ENCODE measurements around the gene EED.
"Not testable (repeated sequence)": the region's sequence is repeated elsewhere in the genome, so short reads cannot be mapped to it uniquely, and the experiment has no call there.

EED gene

DNA sequence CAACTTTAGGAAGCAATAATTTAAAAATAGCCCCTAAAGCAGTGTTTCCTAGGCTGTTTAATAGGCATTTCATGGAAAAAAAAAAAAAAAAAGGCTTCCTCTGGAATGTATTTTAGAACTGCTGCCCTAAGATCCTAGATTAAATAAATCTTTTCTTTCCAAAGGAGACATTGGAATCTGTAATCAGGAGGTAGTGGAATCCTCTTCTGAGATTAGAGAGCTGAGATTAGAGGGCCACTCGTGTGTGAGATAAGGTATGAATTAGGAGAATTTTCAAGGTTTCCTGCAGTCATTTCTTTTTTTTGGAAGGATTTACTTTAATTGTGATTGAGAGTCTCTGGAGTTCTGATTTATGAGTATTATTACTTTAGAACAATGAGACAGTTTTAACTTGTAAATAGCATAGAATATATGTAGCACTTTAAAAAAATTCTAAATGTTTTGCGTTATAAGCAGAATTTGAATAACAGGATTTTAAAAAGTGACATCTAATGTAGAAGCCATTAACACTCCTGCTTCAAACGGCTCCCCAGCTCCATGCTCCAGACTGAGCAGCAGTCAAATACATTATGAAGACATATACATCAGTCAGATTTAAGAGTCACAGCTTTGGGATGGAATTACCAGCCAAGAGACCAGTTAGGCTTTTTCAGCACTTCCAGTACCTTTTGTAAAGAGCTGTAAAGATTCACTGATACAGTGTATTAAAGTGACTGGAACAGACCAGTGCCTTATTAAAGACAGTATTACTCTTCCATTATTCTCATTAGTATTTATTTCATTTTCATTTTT lies 5.0 kb downstream of the EED start:
- no peak for DNase-seq

DNA sequence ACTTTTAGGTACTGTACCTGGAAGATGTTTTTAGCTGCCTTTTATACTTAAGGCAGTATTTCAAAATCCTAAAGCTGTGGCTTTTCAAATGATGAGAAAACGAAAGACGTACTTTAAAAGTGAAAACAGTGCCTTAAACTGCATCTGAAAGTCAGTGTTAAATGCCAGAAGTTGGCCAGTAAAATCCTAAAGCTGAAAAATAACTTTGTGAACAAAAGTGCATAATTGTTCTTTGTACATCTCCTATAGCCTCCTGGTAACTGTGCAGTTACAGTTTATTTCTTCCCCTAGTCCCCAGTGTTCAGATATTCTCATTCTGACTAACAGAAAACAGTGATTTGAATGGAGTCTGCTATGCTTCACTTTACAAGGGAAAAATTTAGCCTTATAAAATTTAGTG lies 6.8 kb downstream of the EED start:
- no peak for DNase-seq

DNA sequence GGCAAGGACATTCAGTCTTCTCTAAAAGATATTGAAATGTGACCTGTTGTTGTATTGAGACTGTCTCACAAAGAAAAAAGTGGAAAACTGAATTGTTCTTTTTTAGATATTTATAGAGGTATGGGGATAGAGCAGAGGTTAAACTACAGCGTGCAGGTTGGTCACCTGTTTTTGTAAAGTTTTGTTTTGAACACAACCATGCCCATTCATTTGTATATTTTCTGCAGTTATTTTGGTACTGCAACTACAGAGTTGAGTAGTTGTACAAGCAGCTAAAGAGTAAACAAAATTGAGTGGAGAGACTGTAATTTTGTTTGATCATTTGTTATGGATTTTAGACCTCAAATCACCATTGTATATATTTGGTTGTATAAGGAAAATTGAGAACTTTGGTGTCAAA lies 11.3 kb downstream of the EED start:
- DNase-seq, result no peak

DNA sequence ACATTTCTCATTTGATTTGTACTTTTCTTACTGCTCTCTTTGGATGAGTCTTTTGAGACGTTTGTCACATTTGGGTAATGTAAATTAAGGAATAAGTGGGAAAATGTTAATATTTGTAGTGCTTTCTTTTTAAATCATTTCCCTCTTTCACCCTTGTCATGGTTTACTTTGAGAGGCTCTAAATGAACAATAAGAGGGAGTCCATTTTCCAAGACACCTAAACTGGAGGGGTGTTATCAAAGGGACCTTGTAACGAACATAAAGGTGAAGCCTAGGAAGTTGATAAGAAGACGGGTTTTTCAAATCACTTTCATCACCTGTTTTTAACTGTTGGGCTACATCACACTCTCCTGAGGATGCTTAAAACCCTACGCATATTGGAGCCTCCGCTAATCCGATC lies 12.1 kb downstream of the EED start:
- DNase-seq, result no peak

DNA sequence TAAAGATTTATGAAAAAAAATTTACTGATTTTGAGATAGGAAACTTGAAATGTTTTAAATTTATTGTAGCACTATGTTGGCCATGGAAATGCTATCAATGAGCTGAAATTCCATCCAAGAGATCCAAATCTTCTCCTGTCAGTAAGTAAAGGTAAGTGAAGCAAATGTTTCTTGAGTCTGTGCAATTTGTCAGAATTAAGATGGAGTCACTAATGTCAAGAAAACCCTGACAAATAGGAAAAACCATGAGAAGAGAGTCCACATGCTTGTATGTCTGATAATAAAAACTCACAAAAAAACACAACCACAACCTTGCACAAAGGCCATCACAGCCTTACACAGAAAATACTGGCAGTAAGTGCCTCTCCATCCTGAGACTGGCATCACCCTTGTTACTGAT lies 12.9 kb downstream of the EED start:
- no peak for DNase-seq

DNA sequence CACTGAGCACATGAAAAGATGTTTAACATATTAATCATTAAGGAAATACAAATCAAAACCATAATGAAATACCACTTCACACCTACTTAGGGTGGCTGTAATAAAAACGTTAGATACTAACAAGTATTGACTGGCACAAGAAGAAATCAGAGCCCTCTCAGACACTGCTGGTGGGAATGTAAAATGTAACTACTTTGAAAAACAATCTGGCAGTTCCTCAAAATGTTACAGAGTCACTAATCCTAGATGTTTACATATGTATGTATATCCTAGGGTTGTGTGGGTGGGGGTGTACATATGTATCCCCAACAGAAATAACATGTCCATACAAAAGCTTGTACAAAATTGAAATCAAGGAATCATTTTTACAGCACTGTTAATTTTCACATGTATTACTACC lies 15.2 kb downstream of the EED start:
- DNase-seq, result no peak

DNA sequence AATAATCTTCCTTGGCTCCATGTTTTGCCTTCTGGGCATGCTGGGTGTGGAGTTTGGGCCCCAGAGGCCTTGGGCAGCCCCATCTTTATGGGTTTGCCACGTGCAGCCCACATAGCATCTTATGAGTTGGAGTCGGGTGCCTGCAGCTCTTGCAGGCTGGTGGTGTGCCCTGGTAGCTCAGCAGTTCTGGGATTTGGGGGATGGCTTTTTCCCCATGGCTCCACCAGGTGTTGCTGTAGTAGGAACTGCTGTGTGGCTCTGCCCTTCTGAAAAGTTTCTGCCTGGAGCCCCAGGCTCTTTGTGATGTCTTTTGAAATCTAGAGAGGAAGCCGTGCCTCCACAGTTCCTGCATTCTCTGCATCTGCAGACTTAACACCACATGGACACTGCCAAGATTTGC lies 16.8 kb downstream of the EED start:
- DNase-seq, result no peak

DNA sequence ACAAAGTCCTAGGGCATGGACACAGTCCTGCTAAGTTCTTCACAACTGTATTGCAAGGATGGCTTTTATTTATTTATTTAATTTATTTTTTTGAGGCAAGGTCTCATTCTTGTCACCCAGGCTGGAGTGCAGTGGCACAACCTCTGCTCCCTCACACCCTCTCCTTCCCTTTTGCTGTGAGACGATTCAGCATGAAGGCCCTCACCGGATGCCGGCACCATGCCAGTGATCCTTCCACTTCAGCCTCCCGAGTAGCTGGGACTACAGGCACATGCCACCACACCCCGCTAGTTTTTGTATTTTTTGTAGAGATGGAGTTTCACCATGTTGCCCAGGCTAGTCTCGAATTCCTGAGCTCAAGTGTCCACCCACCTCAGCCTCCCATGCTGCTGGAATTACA lies 17.8 kb downstream of the EED start:
- no peak for DNase-seq

DNA sequence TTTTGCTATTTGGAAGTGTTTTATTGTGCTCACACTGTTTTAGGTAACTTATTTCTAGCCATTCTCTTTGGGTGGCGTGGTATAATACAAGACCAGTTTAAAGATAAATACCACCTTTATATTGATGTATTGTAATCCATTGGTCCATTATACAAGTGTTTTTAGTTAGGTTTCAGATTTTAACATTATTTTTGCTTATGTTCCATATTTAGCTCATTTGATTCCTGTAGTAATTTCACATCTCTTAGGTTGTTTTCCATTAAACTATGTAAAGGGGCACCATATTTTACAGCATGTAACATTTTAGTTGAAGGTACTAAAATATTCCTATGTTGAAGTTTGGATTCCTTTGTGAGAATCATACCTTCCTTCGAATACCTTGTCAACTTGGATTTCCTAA lies 20.1 kb downstream of the EED start:
- no peak for DNase-seq

DNA sequence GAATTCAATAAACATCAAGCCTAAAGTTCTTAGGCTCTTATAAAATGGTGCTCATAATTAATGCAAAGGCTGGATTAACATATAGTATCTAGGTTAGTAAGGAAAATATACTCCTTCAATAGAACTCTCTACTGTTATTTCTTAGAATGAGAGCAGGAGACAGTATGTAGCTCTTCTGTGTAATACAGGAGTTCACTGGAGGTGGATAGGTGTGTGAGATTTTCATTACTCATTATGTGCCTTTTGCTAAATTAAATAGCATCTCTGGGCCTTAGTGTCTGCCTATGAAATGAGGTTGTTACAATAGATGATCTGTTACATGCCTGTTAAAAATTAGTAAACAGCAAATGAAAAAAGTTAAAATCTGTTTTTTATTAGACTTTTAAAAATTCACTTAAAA lies 20.6 kb downstream of the EED start:
- no peak for DNase-seq

DNA sequence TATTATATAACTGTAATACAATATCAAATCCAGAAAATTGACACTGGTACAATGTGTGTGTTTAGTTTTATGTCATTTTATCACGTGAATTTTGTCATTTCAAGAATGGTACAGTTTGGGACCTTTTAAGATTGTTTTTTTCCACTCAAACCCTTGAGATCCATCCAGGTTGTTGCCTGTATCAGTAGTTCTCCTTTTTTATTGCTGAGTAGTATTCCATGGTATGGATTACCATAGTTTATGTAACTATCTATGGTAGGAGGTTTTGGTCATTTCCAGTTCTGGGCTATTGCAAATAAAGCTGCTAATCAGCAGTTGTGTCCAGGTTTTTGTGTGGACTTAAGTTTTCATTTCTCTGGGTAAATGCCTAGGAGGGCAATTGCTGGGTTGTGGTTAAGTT lies 25.1 kb downstream of the EED start:
- DNase-seq, result no peak

DNA sequence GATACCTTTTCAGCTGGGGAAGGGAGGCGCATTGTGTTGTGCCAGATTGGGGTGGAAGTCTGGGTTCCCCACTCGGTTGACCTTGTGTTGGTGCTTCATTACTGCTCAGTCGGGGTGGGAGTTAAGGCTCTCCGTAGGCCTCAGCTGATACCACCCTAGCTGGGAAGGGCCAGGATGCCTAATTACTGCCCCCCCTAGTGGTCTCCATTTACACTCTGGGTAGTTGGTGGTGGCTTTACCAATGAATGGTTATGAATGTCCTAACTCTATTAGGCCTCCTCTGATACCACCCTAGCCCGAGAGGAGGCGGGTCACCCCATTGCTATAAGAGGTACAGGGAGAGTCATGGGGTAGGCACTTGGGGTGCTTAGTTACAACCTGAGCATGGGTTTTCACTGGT lies 29.9 kb downstream of the EED start:
- no peak for DNase-seq

DNA sequence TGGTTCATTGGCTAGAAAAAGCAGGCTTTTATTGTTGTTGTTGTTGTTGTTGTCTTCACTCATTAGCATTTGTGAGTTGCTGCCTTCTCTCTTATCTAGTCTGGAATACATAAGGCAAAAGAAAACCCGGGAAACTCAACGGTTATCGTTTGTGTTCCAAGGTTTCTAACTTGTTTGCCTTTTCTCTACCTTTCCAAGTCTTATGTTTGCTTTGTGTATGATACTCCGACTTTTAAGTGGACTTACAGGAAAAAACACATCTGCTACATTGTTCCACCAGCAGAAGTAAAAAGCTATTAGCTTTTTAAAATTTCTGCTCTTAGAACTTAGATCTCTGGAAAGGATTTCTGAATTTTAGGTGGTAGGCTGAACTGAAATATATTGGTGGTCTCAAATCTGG lies 30.4 kb downstream of the EED start:
- DNase-seq, result no peak

DNA sequence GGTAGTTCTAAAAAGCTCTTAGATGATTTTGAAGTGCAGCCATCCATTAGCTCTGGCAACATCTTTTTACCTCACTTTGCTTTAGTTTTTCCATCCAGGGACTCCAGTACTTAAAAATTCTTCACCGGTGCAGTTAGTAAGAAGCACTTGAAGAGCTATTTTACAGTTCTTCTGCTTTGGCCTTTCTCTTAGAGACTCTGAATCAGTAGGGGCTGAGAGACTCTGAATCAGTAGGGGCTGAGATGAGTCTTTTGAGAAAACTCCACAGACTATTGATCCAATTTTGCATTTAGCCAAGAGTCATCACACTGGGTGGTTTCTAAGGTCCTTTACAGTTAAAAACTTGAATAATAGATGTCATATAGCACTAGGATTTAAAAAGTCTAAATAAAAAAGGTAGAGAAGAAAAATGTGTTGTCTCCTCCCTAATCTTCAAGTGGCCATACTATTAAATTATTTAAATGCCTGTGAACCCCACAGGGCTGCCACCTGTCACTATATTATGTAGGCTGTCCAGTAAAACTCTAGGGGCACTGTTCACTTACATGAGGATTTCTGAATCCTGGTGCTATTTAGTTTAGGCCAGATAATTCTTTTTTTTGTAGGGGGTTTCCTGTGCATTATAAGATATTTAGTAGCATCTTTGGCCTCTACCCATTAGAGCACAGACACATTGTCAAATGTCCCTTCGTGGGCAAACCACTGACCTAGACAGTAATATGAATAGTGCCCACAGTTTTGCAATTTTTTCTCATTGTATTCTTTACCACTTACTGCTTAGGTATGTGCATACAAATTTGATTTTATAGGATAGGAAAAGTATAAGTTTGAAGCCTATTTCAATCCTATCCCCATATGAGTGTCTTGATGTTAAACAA lies 31.2 kb downstream of the EED start:
- DNase-seq, result no peak

DNA sequence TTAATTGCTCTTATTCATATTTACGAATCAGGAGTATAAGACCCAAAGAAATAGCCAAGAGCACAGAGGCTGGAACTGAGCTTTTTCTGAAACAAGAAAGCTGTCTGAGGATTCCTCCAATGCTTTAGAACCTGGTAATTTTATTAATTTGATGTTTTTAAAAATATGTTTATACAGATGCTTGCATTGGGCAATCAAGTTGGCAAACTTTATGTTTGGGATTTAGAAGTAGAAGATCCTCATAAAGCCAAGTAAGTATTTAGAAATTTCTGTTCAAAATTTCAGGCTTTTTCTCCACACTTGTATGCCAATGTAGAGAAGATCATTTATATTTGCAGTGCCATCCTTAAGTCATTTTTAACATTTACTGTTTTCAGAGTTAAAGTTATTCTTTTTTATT lies 33.2 kb downstream of the EED start:
- DNase-seq, result no peak

DNA sequence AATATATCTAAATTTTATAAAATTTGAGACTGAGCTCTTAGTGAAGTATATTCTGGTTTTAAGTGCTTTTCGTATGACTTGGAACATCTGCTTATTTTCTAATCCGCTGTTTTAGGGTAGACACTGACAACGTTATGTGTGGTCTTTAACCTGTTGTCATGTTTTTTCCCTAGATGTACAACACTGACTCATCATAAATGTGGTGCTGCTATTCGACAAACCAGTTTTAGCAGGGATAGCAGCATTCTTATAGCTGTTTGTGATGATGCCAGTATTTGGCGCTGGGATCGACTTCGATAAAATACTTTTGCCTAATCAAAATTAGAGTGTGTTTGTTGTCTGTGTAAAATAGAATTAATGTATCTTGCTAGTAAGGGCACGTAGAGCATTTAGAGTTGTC lies 33.7 kb downstream of the EED start:
- DNase-seq, result no peak

DNA sequence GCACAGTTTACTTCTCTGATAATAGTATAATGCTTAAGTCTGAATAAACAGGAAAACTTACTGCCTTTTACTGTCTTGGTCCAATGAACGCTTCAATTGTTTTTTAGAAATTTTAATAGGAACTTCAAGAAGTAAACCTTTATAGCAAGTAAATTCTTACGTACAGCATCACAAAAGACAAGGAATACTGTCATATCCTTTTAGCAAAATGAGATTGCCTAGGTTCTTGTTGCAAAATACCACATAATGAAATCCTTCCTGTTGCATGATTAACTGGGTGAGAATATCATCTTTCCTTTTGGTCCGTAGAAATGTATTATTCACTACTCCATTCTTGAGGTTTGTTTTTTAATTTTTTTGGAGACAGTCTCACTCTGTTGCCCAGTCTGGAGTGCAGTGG lies 35.2 kb downstream of the EED start:
- DNase-seq, result no peak

DNA sequence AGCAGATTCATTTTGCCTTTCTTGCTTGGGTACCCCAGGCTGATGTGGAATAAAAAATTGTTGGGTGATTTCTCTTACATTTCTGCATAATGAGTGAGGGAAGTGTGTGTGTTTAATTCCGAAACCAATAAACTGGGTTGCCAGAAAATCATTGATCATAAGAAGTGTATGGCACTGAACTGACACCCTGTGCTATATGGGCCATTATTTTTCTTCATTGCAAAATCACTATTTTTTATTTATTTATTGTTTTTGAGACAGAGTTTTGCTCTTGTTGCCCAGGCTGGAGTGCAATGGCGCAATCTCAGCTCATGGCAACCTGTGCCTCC lies 42.9 kb downstream of the EED start:
- DNase-seq, result no peak

DNA sequence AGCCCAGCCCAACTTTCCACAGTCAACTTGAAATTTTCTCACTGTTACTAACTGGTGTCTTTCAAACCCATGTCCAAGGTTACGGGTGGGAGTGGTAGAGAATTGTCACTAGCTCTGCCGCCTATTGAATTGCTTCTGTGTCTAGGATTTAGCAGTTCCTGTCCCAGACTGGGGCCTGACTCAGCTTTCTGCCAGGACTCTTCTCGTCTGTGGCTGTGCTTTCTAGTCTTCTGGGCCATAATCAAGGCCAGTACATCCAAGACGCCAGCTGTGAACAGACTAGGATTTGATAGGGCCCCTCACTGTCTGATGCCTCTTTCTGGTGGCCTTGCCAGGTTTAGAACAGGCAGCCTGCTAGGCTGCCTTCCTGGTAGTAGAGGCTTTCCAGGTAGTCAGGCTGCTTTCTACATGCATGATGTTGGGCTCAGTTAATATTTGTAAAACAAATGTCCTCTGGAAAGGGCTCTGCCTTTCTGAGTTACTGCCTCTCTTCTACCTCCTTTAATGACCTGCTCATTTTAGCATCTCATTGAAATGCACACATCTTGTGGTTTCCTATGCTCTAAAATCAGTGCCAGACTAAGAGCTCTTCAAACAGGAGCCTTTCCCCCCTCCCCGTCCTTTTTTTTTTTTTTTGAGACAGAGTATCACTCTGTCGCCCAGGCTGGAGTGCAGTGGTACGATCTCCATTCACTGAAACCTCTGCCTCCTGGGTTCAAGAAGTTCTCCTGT lies 44.4 kb downstream of the EED start:
- DNase-seq, result no peak

DNA sequence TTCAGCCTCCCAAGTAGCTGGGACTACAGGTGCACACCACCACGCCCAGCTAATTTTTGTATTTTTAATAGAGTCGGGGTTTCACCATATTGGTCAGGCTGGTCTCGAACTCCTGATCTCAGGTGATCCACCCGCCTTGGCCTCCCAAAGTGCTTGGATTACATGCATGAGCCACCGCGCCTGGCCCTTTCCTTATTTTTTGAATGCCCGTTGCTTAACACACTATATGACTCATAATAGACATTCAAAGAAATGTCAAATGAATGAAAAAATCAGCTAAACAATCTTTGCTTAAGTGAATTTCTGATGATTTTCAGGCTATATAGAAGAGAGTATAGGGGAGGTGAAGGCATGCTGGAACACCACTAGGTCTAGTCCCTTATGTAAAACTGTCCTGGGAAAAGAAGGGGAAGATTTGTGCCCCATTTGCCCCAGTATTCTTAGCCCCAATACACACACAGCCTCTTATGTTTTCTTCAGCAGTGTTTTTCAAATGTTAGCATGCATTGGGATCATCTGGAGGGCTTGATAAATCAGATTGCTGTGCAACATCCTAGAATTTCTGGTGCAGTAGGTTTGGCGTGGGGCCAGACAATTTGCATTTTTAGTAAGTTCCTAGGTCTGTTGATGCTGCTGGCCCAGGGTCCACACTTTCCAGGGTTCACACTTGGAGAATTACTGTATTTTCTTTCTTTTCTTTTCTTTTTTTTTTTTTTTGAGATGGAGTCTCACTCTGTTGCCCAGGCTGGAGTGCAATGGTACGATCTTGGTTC lies 45.1 kb downstream of the EED start:
- not testable (repeated sequence) for DNase-seq

DNA sequence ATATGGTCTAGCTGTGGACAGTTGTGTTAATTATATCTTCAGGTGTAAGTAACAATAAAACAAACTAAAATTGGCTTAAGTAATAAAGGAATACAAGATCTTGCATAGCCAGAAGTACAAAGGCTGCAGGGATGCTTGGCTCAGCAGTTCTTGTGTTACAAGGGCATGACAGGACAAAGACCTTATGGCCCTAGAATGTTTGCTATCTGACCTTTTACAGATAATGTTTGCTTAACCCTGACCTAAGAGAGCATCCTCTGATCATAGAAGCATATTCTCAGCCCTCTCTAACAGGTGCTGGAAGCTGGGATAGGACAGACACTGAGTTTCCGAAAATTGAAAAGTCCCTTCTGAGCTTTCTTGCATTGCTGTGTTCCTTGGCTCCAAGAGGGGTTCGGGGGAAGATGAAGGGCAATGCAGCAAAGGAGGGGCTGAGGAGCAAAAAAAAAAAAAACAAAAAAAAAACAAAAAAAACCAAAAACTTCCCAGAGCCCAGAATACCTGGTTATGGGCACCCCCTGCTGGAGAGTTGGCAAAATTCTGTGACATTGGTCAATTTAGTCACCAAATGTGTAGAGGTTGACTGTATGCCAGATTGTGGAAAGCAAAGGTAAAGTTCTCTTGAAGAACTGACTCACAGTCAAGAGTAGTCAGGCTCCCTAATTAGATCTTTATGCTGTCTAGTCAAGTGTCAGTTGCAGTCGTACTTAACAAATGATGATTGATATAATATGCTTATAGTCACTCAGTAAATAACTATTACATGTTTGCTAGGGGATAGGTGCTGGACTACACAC lies 47.1 kb downstream of the EED start:
- DNase-seq, result peak; percentile 49

DNA sequence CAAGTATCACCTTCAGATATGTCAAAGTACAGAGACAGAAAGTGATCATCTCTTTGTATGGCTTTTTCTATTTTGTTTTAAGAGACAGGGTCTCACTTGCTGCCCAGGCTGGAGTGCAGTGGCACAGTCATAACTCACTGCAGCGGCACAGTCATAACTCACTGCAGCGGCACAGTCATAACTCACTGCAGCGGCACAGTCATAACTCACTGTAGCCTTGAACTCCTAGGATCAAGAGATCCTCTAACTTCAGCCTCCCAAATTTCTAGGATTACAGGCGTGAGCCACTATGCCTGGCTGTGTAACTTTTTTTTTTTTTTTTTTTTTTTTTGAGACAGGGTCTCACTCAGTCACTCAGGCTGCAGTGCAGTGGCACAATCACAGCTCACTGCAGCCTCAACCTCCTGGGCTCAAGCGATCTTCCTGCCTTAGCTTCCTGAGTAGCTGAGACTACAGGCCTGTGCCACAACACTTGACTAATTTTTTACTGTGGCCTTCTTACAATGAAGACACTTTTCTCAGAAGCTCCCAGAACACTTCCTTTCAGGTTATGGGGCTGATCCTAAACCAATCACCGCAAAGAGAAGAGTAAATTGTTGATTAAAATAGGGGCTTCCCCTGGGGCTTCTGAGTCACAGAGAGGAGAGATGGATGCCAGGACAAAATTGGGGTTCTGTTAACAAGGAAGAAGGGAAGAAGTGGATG lies 48.5 kb downstream of the EED start:
- DNase-seq, result no peak
